GM10266 (cell line): ENCODE data around the gene CCNB2.

Source experiments
- DNase-seq: peaks from one replicate; pipeline ENCODE4 v3.0.0; 2012; ENCODE audit errors: extremely low spot score
- TF ChIP-seq, protein P1 (sequence below): IDR thresholded peaks from 2 replicates; pipeline ENCODE4 v1.5.1; 2012; ENCODE audit warnings: mild to moderate bottlenecking, low read depth; ENCODE audit not compliant: control insufficient read depth, insufficient read depth; ENCODE audit errors: missing control alignments

The CCNB2 gene

DNA sequence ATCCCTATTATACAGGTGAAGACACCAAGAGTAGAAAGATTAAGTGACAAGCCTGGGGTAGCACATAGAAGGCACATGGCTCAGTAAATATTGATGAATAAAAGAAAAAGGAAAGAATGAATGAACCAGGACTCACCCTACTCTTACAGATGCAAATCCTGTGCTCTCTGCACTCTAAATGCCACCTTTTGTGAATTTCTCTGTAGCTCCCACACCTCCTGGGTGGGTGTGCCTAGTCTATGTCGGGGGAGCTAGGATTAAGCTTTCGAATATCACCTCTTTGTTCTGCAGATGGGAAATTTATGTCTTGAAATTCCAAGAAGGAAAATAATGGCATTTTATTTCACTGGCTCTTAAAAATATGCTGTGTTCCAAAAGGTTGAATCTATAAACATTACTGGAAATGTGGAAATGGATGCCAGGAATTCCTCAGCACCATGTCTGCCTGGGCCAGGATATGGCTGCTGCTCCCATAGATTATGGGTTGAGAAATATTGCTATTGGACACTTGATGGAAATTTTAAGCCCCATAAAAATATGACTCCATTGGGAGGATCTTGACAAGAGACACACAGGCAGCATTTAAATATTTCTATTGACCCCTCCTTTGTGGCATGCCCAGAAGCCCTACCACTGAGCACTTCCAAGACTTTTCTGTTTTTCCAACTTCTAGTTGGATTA, 43.3 kb downstream of the CCNB2 start:
- TF ChIP-seq, protein P1, sequence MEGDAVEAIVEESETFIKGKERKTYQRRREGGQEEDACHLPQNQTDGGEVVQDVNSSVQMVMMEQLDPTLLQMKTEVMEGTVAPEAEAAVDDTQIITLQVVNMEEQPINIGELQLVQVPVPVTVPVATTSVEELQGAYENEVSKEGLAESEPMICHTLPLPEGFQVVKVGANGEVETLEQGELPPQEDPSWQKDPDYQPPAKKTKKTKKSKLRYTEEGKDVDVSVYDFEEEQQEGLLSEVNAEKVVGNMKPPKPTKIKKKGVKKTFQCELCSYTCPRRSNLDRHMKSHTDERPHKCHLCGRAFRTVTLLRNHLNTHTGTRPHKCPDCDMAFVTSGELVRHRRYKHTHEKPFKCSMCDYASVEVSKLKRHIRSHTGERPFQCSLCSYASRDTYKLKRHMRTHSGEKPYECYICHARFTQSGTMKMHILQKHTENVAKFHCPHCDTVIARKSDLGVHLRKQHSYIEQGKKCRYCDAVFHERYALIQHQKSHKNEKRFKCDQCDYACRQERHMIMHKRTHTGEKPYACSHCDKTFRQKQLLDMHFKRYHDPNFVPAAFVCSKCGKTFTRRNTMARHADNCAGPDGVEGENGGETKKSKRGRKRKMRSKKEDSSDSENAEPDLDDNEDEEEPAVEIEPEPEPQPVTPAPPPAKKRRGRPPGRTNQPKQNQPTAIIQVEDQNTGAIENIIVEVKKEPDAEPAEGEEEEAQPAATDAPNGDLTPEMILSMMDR, result no peak
- no peak for DNase-seq

DNA sequence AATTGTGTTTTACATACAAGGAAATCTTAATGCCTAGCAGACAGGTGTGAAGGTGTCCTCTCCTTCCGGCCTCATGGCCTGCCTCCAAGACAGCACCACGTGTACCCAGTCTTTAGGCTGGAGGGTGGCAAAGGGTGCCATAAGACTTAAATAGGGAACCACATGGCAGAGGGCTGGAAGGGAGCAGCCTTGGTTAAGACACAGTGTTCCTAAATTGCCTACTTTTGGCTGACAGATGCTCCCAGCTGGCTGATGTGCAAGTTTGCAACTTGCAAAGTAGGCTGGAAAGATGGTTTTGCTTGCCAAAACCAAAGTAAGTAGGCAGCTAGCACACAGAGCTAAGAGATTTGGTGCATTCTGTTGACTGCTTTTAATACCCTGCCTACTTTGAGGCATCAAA, 45.2 kb downstream of the CCNB2 start:
- no peak for DNase-seq
- TF ChIP-seq, protein P1, result no peak

GRCh38 chr15:59152694-59153450, 47.9 kb downstream of the CCNB2 start:
- TF ChIP-seq, protein P1, result no peak
- no peak for DNase-seq

GRCh38 chr15:59153466-59153865, 48.5 kb downstream of the CCNB2 start:
- DNase-seq, result no peak
- TF ChIP-seq, protein P1, result no peak

DNA sequence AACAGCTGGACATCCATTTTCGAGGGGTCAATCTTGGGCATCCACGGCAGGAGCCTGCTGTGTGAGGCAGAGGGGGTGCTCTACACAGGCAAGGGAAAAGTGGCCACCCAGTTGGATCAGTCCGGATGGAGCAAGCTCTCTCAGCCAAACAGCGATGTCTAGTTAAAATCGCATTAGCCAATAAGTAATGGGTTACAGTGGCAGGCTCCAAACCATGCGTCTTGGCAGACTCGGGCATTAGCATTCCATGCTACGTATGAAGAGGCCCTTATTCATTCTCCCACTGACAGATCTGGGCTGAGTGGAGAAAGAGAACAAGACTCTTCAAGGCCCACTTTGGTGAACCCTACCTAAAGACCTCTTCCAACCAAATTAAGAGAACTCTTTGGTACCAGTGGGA, 49.3 kb downstream of the CCNB2 start:
- TF ChIP-seq, protein P1, result no peak
- DNase-seq, result no peak

DNA sequence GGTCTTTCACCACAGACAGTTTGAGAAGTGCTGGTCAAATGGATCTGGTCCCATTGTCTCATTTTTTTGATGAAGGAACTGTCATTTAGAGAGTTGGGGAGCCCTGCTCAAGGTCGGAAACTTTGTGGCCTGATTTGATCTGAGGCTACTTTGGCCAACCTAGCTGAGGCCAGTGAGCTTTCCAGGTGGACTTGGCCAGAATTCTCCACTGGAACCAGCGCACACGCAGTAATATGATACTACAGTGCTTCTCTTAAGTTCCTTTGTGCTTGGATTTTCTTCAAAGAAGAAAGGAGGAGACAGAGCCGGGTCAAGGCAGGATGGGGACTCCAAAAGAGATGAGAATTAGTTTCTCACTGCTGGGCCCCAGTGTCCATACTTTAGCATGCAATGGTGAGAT, 50.5 kb downstream of the CCNB2 start:
- DNase-seq, result no peak
- TF ChIP-seq, protein P1, result no peak

DNA sequence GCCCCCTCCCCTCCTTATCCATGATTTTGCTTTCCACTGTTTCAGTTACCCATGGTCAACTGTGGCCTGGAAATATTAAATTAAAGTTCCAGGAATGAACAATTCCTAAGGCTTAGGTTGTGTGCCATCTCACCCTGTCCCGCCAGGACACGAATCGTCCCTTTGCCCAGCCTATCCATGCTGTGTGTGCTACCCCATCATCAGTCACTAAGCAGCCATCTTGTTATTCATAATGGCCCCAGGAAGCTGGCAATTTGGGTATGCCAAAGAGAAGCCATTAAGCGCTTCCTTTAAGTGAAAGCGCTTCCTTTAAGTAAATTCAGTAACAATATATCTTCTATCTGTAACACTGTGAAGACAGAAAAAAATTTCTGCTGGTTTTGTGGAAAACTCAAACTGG, 52.5 kb downstream of the CCNB2 start:
- no peak for DNase-seq
- TF ChIP-seq, protein P1, result no peak
